OCI-LY3 (cell line): ENCODE results near the gene MLXIPL.
"Not testable (repeated sequence)": the region's sequence is repeated elsewhere in the genome, so short reads cannot be mapped to it uniquely, and the experiment has no call there.

Source experiments
- EZH2phosphoT487 ChIP-seq: fragments of 200-600 bp; shearing (Covaris generic); IDR thresholded peaks from 2 replicates; pipeline ENCODE4 v1.6.1; 2018; ENCODE audit warnings: antibody characterized with exemption, mixed run types, low read depth
- TF ChIP-seq, protein P1 (sequence below): fragments of 200-600, 300-600 bp; sonication (generic); IDR thresholded peaks from 2 replicates; pipeline ENCODE4 v1.5.1; 2014; ENCODE audit warnings: antibody characterized with exemption, low read length, low read depth

DNA sequence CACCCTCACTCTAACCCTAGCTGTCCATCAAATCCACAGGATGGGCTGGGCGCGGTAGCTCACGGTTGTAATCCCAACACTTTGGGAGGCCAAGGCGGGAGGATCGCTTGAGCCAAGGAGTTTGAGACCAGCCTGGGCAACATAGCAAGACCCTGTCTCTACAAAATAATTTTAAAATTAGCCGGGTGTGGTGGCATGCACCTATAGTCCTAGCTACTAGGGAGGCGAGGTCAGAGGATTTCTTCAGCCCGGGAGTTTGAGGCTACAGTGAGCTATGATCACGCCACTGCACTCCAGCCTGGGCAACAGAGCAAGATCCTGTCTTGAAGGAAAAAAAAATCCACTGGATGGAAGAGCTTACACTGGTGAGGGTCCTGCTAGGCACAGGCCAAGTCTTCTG is 6.8 kb downstream of the MLXIPL start:
- TF ChIP-seq, protein P1, sequence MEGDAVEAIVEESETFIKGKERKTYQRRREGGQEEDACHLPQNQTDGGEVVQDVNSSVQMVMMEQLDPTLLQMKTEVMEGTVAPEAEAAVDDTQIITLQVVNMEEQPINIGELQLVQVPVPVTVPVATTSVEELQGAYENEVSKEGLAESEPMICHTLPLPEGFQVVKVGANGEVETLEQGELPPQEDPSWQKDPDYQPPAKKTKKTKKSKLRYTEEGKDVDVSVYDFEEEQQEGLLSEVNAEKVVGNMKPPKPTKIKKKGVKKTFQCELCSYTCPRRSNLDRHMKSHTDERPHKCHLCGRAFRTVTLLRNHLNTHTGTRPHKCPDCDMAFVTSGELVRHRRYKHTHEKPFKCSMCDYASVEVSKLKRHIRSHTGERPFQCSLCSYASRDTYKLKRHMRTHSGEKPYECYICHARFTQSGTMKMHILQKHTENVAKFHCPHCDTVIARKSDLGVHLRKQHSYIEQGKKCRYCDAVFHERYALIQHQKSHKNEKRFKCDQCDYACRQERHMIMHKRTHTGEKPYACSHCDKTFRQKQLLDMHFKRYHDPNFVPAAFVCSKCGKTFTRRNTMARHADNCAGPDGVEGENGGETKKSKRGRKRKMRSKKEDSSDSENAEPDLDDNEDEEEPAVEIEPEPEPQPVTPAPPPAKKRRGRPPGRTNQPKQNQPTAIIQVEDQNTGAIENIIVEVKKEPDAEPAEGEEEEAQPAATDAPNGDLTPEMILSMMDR = not testable (repeated sequence)
- not testable (repeated sequence) for TF ChIP-seq EZH2phosphoT487
